Keratinocyte (primary cell): ENCODE data around the gene GOLGA6L9.
"Not testable (repeated sequence)": the region's sequence is repeated elsewhere in the genome, so short reads cannot be mapped to it uniquely, and the experiment has no call there.

Source experiments
- EZH2 ChIP-seq: IDR thresholded peaks from one replicate; pipeline ENCODE4 v1.6.1; 2012; ENCODE audit warnings: inconsistent platforms, mild to moderate bottlenecking, low read length, moderate library complexity
- TF ChIP-seq, protein P1 (sequence below), 3 experiments: IDR thresholded peaks in 1 of 3; conservative IDR thresholded peaks in 1 of 3; optimal IDR thresholded peaks in 1 of 3; 2 replicates in 2 of 3; 3 replicates in 1 of 3; pipeline versions ENCODE3 to v1.5.1; 2011; ENCODE audit warnings: low read length in 3 of 3, mild to moderate bottlenecking in 3 of 3, moderate library complexity in 2 of 3, control low read depth in 1 of 3, inconsistent platforms in 1 of 3; ENCODE audit not compliant: insufficient read depth in 2 of 3; ENCODE audit errors: extremely low read depth in 1 of 3

DNA sequence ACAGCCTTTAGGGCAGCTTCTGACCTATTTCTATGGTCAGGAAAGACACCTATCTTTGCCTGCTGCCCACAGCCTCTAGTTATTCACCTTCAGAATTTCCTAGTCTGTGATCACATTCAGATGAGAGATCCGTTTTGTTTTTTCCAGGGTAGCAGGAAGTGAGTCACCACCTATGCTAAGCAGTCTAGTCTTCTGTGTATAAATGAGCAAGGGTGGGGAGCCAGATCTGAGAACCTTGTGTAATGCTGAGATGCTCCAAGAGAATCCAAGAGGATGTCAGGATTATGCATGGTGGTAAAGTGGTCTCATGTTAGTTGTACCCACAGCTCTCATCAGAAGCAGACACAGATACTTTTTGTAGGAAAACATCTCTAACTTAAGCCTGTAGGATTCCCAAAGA, 8.7 kb upstream of the GOLGA6L9 start:
- TF ChIP-seq, protein P1, sequence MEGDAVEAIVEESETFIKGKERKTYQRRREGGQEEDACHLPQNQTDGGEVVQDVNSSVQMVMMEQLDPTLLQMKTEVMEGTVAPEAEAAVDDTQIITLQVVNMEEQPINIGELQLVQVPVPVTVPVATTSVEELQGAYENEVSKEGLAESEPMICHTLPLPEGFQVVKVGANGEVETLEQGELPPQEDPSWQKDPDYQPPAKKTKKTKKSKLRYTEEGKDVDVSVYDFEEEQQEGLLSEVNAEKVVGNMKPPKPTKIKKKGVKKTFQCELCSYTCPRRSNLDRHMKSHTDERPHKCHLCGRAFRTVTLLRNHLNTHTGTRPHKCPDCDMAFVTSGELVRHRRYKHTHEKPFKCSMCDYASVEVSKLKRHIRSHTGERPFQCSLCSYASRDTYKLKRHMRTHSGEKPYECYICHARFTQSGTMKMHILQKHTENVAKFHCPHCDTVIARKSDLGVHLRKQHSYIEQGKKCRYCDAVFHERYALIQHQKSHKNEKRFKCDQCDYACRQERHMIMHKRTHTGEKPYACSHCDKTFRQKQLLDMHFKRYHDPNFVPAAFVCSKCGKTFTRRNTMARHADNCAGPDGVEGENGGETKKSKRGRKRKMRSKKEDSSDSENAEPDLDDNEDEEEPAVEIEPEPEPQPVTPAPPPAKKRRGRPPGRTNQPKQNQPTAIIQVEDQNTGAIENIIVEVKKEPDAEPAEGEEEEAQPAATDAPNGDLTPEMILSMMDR (optimal IDR thresholded peaks at IDR 0.05 in 1 of 3, IDR thresholded peaks at IDR 0.05 in 1 of 3, conservative IDR thresholded peaks at IDR 0.05 in 1 of 3; ENCODE audit: extremely low read depth in 1 of 3, insufficient read depth in 2 of 3, low read length in 3 of 3) = not testable (repeated sequence)
- TF ChIP-seq EZH2 = not testable (repeated sequence)
